Astrocyte (in vitro differentiated cells and primary cell): ENCODE results near the gene RHEBL1. TPM values are rescaled to one million over a fixed set of nuclear protein-coding genes. Genes with fewer than 3 reads are reported as not detected.
A peak's percentile ranks its signal among the peaks of the same experiment; 100 is the strongest.

Experiments used
- DNase-seq: peaks from one replicate; pipeline ENCODE4 v3.0.0-alpha.2; 2010; ENCODE audit warnings: low read depth
- FAIRE-seq: peaks from 2 replicates; lab custom pipeline; 2011; peaks lifted over from hg19 to GRCh38; lab: Jason Lieb, UNC
- H2AFZ ChIP-seq: 2 replicates; pipeline ENCODE4 v1.6.0; 2012; ENCODE audit warnings: low read depth, low read length, inconsistent platforms
- H3K27ac ChIP-seq: 2 replicates; pipeline ENCODE4 v1.5.1; 2011; ENCODE audit warnings: low read depth, low read length, inconsistent platforms
- H3K27me3 ChIP-seq: 2 replicates; pipeline ENCODE4 v1.6.0; 2011; ENCODE audit warnings: low read length, inconsistent platforms; ENCODE audit not compliant: insufficient read depth
- H3K36me3 ChIP-seq: 2 replicates; pipeline ENCODE4 v1.5.1; 2011; ENCODE audit warnings: low read length, inconsistent platforms; ENCODE audit not compliant: insufficient read depth
- H3K4me1 ChIP-seq: 2 replicates; pipeline ENCODE4 v1.5.1; 2011; ENCODE audit warnings: low read length, inconsistent platforms; ENCODE audit not compliant: insufficient read depth
- H3K4me2 ChIP-seq: 2 replicates; pipeline ENCODE4 v1.6.0; 2012; ENCODE audit warnings: low read length, inconsistent platforms
- H3K4me3 ChIP-seq: 2 replicates; pipeline ENCODE4 v1.5.1; 2011; ENCODE audit warnings: low read depth, mild to moderate bottlenecking, low read length, inconsistent platforms; ENCODE audit not compliant: insufficient read depth
- H3K79me2 ChIP-seq: 2 replicates; pipeline ENCODE4 v1.6.0; 2012; ENCODE audit warnings: mild to moderate bottlenecking, low read length, inconsistent platforms; ENCODE audit not compliant: insufficient read depth
- H3K9ac ChIP-seq: 2 replicates; pipeline ENCODE4 v1.6.0; 2012; ENCODE audit warnings: mild to moderate bottlenecking, low read length, inconsistent platforms
- H3K9me3 ChIP-seq: 2 replicates; pipeline ENCODE4 v1.5.1; 2012; ENCODE audit warnings: low read depth, mild to moderate bottlenecking, low read length, inconsistent platforms; ENCODE audit not compliant: insufficient read depth
- H4K20me1 ChIP-seq: 2 replicates; pipeline ENCODE4 v1.6.0; 2012; ENCODE audit warnings: low read length, inconsistent platforms; ENCODE audit not compliant: insufficient read depth
- H3K27ac Mint-ChIP-seq: one replicate; pipeline ENCODE4 v1.8.0; 2021; ENCODE audit warnings: mild to moderate bottlenecking, mixed read lengths; ENCODE audit not compliant: unreplicated experiment
- H3K27me3 Mint-ChIP-seq: one replicate; pipeline ENCODE4 v1.8.0; 2021; ENCODE audit warnings: low read depth, mixed read lengths; ENCODE audit not compliant: unreplicated experiment
- H3K36me3 Mint-ChIP-seq: one replicate; pipeline ENCODE4 v1.8.0; 2021; ENCODE audit warnings: low read depth, mixed read lengths; ENCODE audit not compliant: unreplicated experiment
- H3K4me1 Mint-ChIP-seq: one replicate; pipeline ENCODE4 v1.8.0; 2021; ENCODE audit warnings: low read depth, mixed read lengths; ENCODE audit not compliant: unreplicated experiment
- H3K4me3 Mint-ChIP-seq: one replicate; pipeline ENCODE4 v1.8.0; 2021; ENCODE audit warnings: mild to moderate bottlenecking, moderate library complexity, mixed read lengths; ENCODE audit not compliant: unreplicated experiment
- H3K9me3 Mint-ChIP-seq: one replicate; pipeline ENCODE4 v1.8.0; 2021; ENCODE audit warnings: mild to moderate bottlenecking, mixed read lengths; ENCODE audit not compliant: unreplicated experiment
- EZH2 ChIP-seq: IDR thresholded peaks from 2 replicates; pipeline ENCODE4 v1.6.1; 2012; ENCODE audit warnings: mild to moderate bottlenecking, low read length, inconsistent platforms; ENCODE audit not compliant: insufficient read depth
- total RNA-seq: library from RNA; stranded (reverse); gene quantifications from 2 replicates; pipeline ENCODE4 v1.2.1, GENCODE V29; 2021
- TF ChIP-seq, protein P1 (sequence below): IDR thresholded peaks from 2 replicates; pipeline ENCODE4 v1.5.1; 2011; ENCODE audit warnings: low read depth, mild to moderate bottlenecking, inconsistent platforms, low read length, moderate library complexity; ENCODE audit not compliant: insufficient read depth

RHEBL1 gene
- total RNA-seq, 1 donor from 2014 or later: 1.3 TPM

- Histone ChIP-seq H3K9ac (no peak overlapping the region), H3K79me2 (no peaks in the 10 kb centered on the region), H4K20me1 (peaks cover 44% of the 10 kb centered on the region), H2AFZ (no peak overlapping the region), H3K4me1 (peaks cover 32% of the 10 kb centered on the region), H3K9me3 (no peaks in the 10 kb centered on the region), H3K4me3 (peak overlapping the region; percentile 19), H3K36me3 (peaks cover 14% of the 10 kb centered on the region), H3K27me3 (peaks cover 56% of the 10 kb centered on the region), H3K27ac (no peak overlapping the region), H3K4me2 (peak overlapping the region; percentile 62)
- H3K27me3 Mint-ChIP-seq: peaks cover 36% of the 10 kb centered on the region
- FAIRE-seq (no peak), DNase-seq (no peak)
- no peak overlapping the region for H3K27ac Mint-ChIP-seq
- TF ChIP-seq EZH2: no peak
- TF ChIP-seq, protein P1, sequence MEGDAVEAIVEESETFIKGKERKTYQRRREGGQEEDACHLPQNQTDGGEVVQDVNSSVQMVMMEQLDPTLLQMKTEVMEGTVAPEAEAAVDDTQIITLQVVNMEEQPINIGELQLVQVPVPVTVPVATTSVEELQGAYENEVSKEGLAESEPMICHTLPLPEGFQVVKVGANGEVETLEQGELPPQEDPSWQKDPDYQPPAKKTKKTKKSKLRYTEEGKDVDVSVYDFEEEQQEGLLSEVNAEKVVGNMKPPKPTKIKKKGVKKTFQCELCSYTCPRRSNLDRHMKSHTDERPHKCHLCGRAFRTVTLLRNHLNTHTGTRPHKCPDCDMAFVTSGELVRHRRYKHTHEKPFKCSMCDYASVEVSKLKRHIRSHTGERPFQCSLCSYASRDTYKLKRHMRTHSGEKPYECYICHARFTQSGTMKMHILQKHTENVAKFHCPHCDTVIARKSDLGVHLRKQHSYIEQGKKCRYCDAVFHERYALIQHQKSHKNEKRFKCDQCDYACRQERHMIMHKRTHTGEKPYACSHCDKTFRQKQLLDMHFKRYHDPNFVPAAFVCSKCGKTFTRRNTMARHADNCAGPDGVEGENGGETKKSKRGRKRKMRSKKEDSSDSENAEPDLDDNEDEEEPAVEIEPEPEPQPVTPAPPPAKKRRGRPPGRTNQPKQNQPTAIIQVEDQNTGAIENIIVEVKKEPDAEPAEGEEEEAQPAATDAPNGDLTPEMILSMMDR: no peak
- H3K36me3 Mint-ChIP-seq: peaks cover 26% of the 10 kb centered on the region
- H3K4me3 Mint-ChIP-seq: peak overlapping the region; percentile 40
- H3K9me3 Mint-ChIP-seq: no peaks in the 10 kb centered on the region
- no peaks in the 10 kb centered on the region for H3K4me1 Mint-ChIP-seq
These were observed 24.0 kb upstream of the RHEBL1 start for GRCh38 chr12:49093792-49094159.

DNA sequence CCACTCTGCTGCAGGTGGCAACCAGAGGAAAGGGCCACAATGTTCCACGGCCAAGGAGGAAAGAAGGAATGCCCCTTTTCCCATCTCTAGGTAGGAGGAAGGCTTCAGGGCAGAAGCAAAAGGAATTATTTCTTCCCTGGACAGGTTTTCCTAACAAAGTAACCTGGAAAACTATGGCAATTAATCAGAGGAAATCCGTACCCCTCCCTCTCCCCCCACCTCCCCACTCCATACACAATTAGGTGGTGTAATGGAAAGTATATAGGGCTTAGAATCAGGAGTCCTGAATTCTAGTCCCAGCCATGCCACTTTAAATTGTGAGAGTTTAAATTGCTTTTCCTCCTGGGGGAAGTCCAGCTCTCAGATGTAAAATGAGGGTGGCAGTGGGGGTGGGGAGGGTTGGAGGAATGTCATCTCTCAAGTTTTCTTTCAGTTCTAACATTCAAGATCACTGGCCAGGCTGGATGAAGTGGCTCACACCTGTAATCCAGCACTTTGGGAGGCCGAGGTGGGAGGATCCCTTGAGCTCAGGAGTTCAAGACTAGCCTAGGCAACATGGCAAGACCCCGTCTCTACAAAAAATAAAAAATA, 23.1 kb upstream of the RHEBL1 start:
- Histone ChIP-seq H3K4me2 (no peak overlapping the region), H3K9me3 (no peaks in the 10 kb centered on the region), H3K9ac (no peak overlapping the region), H3K4me3 (no peak overlapping the region), H3K79me2 (no peaks in the 10 kb centered on the region), H3K36me3 (peaks cover 11% of the 10 kb centered on the region), H2AFZ (no peak overlapping the region), H3K27ac (no peak overlapping the region), H3K27me3 (peaks cover 60% of the 10 kb centered on the region), H4K20me1 (peaks cover 43% of the 10 kb centered on the region), H3K4me1 (peaks cover 32% of the 10 kb centered on the region)
- Mint-ChIP-seq H3K9me3 (no peaks in the 10 kb centered on the region), H3K4me3 (peak overlapping the region; percentile 67), H3K27ac (no peak overlapping the region), H3K4me1 (peaks cover 3% of the 10 kb centered on the region), H3K36me3 (peaks cover 22% of the 10 kb centered on the region), H3K27me3 (peaks cover 45% of the 10 kb centered on the region)
- no peak for TF ChIP-seq EZH2
- TF ChIP-seq, protein P1: no peak
- DNase-seq (no peak), FAIRE-seq (no peak)

DNA sequence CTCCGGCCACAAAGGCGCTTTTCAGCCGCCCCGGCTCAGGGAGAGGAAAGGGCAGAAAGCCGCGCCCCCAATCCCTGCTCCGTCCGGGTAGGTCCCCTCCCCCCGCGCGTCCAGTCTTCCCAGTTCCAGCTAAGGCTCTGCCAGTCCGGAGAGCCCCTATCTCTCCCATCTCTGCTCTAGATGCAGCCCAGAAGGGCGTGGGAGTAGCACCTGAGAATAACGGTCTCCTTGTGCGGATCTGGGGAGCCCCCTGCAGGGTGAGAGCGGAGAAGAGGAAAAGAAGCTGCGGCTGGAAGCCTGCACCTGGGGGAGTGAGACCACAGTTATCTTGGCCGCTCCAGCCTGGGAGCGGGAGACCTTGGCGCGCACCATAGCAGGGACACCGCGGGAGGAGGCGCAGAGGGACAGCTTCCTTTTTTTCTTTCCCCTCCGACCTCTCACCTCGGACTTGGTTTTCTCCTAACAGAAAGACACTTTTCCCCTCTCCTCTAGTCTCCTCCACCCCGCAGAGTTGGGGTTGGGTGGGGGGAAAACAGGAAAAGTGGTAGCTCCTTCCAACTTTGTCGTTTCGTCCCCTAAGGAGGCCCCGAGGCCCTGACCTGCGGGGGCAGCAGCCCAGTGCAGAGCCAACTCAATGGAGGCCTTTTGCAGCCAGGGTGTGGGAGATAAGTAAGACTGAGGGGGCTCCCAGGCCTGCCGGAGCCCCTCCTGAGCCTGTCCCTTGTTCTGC, 22.5 kb upstream of the RHEBL1 start:
- no peak for FAIRE-seq

More for the DNA sequence above, 22.5 kb upstream of the RHEBL1 start:
- H3K27ac Mint-ChIP-seq: no peak overlapping the region
- peak overlapping the region; percentile 81 for H3K4me2 ChIP-seq
- H3K27me3 ChIP-seq: peaks cover 60% of the 10 kb centered on the region
- peaks cover 32% of the 10 kb centered on the region for H3K4me1 ChIP-seq
- H3K9ac ChIP-seq: no peak overlapping the region
- H3K4me3 ChIP-seq: peak overlapping the region; percentile 25
- H3K9me3 Mint-ChIP-seq: no peaks in the 10 kb centered on the region
- H3K36me3 Mint-ChIP-seq: peaks cover 16% of the 10 kb centered on the region
- H2AFZ ChIP-seq: peak overlapping the region; percentile 53
- no peaks in the 10 kb centered on the region for H3K9me3 ChIP-seq
- H3K79me2 ChIP-seq: no peaks in the 10 kb centered on the region
- peaks cover 6% of the 10 kb centered on the region for H3K36me3 ChIP-seq
- H3K4me3 Mint-ChIP-seq: peak overlapping the region; percentile 76
- no peak overlapping the region for H3K27ac ChIP-seq
- DNase-seq: no peak
- peaks cover 45% of the 10 kb centered on the region for H3K27me3 Mint-ChIP-seq
- TF ChIP-seq EZH2: no peak
- TF ChIP-seq, protein P1: peak; percentile 27
- peaks cover 3% of the 10 kb centered on the region for H3K4me1 Mint-ChIP-seq
- peaks cover 37% of the 10 kb centered on the region for H4K20me1 ChIP-seq
